Testis (tissue), 3 donors: ENCODE data around the gene NLRC5. TPM values are rescaled to one million over a fixed set of nuclear protein-coding genes. Genes with fewer than 3 reads are reported as not detected.

ENCODE experiments used
- DNase-seq: peaks from one replicate; pipeline ENCODE4 v3.0.0-alpha.2; 2019
- H3K27ac ChIP-seq, 2 donors: fragments of 200-600 bp; sonication (generic); one replicate each; pipeline ENCODE4 v1.5.1; 2019
- H3K27me3 ChIP-seq: fragments of 200-600 bp; sonication (generic); one replicate; pipeline ENCODE4 v1.5.1; 2019
- H3K36me3 ChIP-seq: fragments of 200-600 bp; sonication (generic); one replicate; pipeline ENCODE4 v1.5.1; 2017; ENCODE audit warnings: low read depth; ENCODE audit errors: missing control alignments
- H3K4me1 ChIP-seq: fragments of 200-600 bp; sonication (generic); one replicate; pipeline ENCODE4 v1.5.1; 2019
- H3K4me3 ChIP-seq, 2 donors: fragments of 200-600 bp; sonication (generic); one replicate each; pipeline ENCODE4 v1.5.1; 2017 to 2019
- H3K9me3 ChIP-seq: fragments of 200-600 bp; sonication (generic); one replicate; pipeline ENCODE4 v1.5.1; 2017
- POLR2A ChIP-seq: fragments of 450-650 bp; IDR thresholded peaks from one replicate; pipeline ENCODE4 v1.6.1; 2017; ENCODE audit warnings: antibody characterized with exemption, mild to moderate bottlenecking, moderate library complexity
- WGBS, 2 donors: methylation state at CpG; one replicate each; pipeline ENCODE4 v1.1.5; 2018; 5-methylcytosine and 5-hydroxymethylcytosine counted together
- intact Hi-C: fragments of 100-400 bp; cut with DNase I; formaldehyde crosslinking; loops from one replicate; pipeline ENCODE4 v1.15.1; 2023; ENCODE audit warnings: low total_unique reads
- polyA plus RNA-seq: library from polyadenylated mRNA; stranded (reverse); fragments of 350-450 nt; fragmentation: Illumina TruSeq; extraction: RNeasy Lipid Tissue Mini Kit (QIAGEN cat#74804); gene quantifications from one replicate; pipeline ENCODE4 v1.2.3, GENCODE V29; 2014; ENCODE audit warnings: low read depth, low replicate concordance; ENCODE audit not compliant: insufficient read depth
- total RNA-seq, 2 donors: library from RNA; depleted of rRNA; stranded (reverse); fragments of >200 nt; gene quantifications; one replicate each; pipeline ENCODE4 v1.2.3, GENCODE V29; 2016
- TF ChIP-seq, protein P1 (sequence below), 3 experiments: fragments of 450-650 bp in 2 of 3; fragments of 200-600 bp in 1 of 3; sonication (generic) in 1 of 3; IDR thresholded peaks; one replicate each; pipeline ENCODE4 v1.5.1; 2016 to 2019; ENCODE audit warnings: antibody characterized with exemption in 3 of 3, mild to moderate bottlenecking in 2 of 3, moderate library complexity in 1 of 3

NLRC5 gene
- total and polyA plus RNA-seq, 3 donors from 2014 or later: 10.3 to 14.9 (median 12.0) TPM

DNA sequence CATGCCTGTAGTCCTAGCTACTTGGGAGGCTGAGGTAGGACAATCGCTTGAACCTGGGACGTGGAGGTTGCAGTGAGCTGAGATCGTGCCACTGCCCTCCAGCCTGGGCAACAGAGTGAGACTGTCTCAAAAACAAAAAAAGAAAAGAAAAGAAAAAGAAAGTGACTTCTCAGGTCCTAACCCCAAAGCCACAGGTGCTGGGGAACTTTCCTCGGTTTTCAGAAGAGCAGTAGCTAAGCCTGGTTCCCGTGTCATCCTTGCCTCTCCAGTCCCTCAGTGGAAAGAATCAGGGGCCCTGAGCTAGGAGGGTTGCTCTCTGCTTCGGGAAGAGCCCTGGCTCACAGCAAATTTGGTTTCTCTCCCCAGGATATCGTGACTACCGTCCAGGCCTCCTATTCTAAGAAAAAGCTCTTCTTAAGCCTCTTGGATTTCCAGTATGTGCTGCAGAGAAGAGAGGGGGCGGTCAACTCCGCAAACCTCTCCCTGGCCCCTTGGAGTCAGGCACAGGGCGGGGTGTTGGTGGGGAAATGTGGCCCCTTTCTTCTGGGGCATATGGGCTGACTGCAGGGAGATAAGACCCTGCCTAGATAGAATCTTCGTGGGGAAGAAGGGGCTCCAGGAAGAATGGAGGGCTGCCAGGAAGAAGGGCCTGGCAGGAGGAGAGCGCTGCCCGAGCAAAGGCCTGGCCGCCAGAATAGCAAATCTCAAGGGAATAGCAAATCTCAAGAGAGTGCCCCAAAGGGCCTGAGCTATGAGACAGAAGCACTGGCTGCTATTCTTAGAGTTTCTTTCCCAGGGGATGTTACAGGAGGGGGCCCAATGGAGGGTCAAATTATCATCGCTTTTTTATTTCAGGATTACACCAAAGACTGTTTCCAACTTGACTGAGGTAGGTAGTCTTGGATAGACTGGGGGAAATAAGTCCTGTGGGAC lies 8.3 kb upstream of the NLRC5 start:
- intact Hi-C loops: no loop called here
- H3K27ac ChIP-seq: no peak overlapping the region
- DNase-seq: no peak

DNA sequence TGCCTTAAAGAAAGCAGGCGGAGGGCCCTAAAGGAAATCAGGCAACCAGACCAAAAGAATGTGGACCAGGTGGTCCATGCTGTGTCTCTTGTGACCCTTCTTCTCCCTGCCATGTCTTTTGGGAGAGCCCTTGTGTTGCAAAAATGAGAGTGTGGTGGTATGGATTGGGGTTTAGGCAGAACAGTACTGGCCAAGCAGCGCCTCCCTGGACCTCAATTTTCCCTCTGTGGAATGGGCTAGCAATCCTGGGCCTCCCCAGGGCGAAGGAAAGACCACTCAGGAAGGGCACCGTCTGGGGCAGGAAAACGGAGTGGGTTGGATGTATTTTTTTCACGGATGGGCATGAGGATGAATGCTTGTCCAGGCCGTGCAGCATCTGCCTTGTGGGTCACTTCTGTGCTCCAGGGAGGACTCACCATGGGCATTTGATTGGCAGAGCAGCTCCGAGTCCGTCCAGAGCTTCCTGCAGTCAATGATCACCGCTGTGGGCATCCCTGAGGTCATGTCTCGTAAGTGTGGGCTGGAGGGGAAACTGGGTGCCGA lies 7.6 kb upstream of the NLRC5 start:
- intact Hi-C loops: no loop called here
- WGBS, 2 donors: 89 to 98% methylated on average over 7 to 12 of the region's 12 CpGs
- Histone ChIP-seq H3K4me1 (no peaks in the 10 kb centered on the region), H3K4me3 (no peak overlapping the region), H3K27me3 (no peaks in the 10 kb centered on the region), H3K9me3 (no peaks in the 10 kb centered on the region), H3K27ac (no peak overlapping the region), H3K36me3 (no peaks in the 10 kb centered on the region)
- no peak for TF ChIP-seq POLR2A
- TF ChIP-seq, protein P1, sequence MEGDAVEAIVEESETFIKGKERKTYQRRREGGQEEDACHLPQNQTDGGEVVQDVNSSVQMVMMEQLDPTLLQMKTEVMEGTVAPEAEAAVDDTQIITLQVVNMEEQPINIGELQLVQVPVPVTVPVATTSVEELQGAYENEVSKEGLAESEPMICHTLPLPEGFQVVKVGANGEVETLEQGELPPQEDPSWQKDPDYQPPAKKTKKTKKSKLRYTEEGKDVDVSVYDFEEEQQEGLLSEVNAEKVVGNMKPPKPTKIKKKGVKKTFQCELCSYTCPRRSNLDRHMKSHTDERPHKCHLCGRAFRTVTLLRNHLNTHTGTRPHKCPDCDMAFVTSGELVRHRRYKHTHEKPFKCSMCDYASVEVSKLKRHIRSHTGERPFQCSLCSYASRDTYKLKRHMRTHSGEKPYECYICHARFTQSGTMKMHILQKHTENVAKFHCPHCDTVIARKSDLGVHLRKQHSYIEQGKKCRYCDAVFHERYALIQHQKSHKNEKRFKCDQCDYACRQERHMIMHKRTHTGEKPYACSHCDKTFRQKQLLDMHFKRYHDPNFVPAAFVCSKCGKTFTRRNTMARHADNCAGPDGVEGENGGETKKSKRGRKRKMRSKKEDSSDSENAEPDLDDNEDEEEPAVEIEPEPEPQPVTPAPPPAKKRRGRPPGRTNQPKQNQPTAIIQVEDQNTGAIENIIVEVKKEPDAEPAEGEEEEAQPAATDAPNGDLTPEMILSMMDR (IDR thresholded peaks at IDR 0.05): no peak
- DNase-seq: no peak

More for the DNA sequence above, 8.3 kb upstream of the NLRC5 start:
- H3K4me1 ChIP-seq: no peaks in the 10 kb centered on the region
- no peaks in the 10 kb centered on the region for H3K36me3 ChIP-seq
- no peaks in the 10 kb centered on the region for H3K9me3 ChIP-seq
- H3K4me3 ChIP-seq: no peak overlapping the region
- WGBS, 2 donors: 84 to 88% methylated on average over 16 of the region's 16 CpGs
- TF ChIP-seq, protein P1 (IDR thresholded peaks at IDR 0.05): no peak
- TF ChIP-seq POLR2A: no peak
- H3K27me3 ChIP-seq: no peaks in the 10 kb centered on the region

DNA sequence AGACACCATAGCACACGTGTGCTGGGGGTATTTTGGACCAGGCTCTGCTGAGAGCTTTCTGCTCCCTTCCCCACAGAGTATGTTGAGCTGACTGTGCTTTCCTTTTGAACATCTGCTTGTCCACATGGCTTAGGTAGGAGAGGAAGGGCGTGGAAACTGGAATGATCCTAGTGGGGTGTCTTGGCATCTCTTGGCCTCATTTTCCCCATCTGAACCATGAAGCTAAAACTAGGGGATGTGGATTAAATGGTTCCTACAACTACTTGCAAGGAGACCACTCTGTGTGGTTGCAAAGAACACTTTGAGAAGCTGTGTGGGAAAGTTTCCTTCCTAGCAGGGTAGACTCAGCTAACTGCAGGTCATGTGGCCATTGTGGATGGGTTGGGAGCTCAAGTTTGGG lies 6.7 kb upstream of the NLRC5 start:
- Histone ChIP-seq H3K27me3 (no peaks in the 10 kb centered on the region), H3K36me3 (no peaks in the 10 kb centered on the region), H3K9me3 (no peaks in the 10 kb centered on the region), H3K4me3 (no peak overlapping the region), H3K4me1 (no peaks in the 10 kb centered on the region), H3K27ac (no peak overlapping the region)
- 85 to 89% methylated on average over 2 of the region's 2 CpGs for WGBS, 2 donors
- no peak for DNase-seq
- intact Hi-C loops: no loop called here
- TF ChIP-seq, protein P1 (IDR thresholded peaks at IDR 0.05): no peak
- no peak for TF ChIP-seq POLR2A

DNA sequence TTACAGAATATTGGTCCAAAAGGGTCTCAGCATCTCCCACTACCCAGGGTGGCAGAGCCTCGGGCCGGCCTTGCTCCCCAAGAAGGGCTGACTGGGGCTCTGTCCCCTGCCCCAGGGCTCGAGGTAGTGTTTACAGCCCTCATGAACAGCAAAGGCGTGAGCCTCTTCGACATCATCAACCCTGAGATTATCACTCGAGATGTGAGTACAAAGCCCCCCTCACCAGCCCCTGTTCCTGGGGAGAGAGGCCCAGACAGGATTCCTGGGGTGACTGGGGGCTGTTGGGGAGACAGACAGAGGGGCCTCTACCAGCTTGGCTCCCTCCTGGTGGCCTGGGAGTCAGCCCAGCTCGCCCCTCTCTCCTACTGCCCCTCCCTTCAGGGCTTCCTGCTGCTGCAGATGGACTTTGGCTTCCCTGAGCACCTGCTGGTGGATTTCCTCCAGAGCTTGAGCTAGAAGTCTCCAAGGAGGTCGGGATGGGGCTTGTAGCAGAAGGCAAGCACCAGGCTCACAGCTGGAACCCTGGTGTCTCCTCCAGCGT lies 6.1 kb upstream of the NLRC5 start:
- intact Hi-C loops: no loop called here
- DNase-seq: no peak
- no peaks in the 10 kb centered on the region for H3K9me3 ChIP-seq
- WGBS, 2 donors: 82 to 86% methylated on average over 2 to 9 of the region's 9 CpGs
- no peak overlapping the region for H3K27ac ChIP-seq
- no peaks in the 10 kb centered on the region for H3K36me3 ChIP-seq
- TF ChIP-seq POLR2A: no peak
- TF ChIP-seq, protein P1 (IDR thresholded peaks at IDR 0.05): no peak
- H3K27me3 ChIP-seq: no peaks in the 10 kb centered on the region
- H3K4me3 ChIP-seq: no peak overlapping the region
- peaks cover 2% of the 10 kb centered on the region for H3K4me1 ChIP-seq
